IPS DF 4.7 (cell line): Measurements from ENCODE around the gene METTL3.

Experiments
- DNase-seq: peaks from one replicate; pipeline ENCODE4 v3.0.0-alpha.2; 2013; ENCODE audit warnings: low spot score; ENCODE audit errors: extremely low read depth

METTL3 gene

DNA sequence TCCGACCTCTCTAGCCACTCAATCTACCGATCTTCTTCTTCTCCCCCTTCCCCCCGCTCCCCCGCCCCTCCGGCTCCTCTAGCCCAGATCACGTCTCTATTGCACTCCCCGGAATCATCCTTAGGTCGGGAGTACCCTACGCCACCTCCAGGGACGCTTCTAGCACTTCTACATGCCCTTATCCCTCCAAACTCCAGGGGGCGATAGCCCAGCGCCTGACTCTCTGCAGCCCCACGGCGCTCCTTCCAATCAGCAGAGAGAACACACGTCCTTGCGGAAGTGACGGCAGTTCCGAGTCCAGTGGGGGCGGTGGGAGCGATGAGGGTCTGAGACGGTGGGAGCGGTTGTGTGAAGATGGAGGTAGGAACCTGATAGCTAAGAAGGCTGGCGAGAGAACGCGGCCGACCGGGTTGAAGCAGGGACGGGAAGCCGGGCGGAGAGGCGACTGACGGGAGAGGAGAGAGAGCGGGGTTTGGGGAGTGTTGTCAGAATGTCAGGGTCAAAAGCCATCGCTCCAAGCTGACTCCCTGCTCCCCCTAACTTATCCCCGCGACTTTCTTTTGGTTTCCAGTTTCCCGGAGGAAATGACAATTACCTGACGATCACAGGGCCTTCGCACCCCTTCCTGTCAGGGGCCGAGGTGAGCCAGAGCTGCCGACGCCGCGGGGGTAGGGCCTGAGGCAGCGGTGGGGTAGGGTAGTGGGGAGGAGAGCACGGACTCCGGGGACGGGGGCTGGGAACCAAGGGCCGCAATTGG is 34.0 kb downstream of the METTL3 start, which contains the start of the genes RAB2B and TOX4:
RAB2B (minus strand) TSS at position 35 of the 757 bp plus-strand sequence. CDS start 87 bp downstream, outside the sequence.
TOX4 (plus strand) TSS at position 271 of the 757 bp plus-strand sequence; CDS start at position 355, 84 bp downstream.
- DNase-seq = peak; percentile 97

GRCh38 chr14:21476523-21476924 is 34.6 kb downstream of the METTL3 start:
- no peak for DNase-seq

GRCh38 chr14:21475767-21476522 is 35.2 kb downstream of the METTL3 start:
- DNase-seq = no peak

DNA sequence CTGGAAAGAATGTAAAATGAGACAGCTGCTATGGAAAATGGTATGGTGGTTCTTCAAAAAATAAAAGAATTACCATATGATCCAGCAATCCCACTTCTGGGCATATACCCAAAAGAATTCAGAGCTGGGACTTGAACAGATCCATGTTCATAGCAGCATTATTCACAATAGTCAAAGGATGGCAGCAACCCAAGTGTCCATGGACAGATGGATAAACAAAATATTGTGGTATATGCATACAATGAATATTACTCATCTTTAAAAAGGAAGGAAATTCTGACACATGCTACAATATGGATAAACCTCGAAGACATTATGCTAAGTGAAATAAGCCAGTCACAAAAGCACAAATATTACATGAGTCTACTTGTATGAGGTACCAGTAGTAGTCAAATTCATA is 43.5 kb downstream of the METTL3 start:
- no peak for DNase-seq

- DNase-seq = peak; percentile 100
These were observed 55.0 kb downstream of the METTL3 start, which contains the start of gene CHD8 for GRCh38 chr14:21455912-21456667. CHD8 (minus strand) TSS chr14:21456123; CDS start chr14:21431643, 24,480 bp downstream.

DNA sequence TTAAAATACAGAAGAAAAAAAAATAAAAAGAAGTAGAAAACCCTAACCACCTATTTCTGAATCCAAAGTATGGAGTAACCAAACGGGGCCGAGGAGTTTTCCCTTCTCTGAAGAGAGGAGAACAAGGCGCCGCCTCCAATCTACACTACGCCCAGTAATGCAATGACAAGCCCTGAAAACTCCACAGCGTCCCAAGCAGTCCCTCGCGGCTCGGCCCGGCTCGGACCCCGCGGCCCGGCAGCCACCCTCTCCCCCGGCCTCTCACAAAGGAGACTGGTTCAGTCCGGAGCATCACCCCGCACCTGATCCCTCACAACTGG is 55.6 kb downstream of the METTL3 start:
- DNase-seq = no peak

- DNase-seq = no peak
These were observed 56.1 kb downstream of the METTL3 start for GRCh38 chr14:21454843-21455544.

DNA sequence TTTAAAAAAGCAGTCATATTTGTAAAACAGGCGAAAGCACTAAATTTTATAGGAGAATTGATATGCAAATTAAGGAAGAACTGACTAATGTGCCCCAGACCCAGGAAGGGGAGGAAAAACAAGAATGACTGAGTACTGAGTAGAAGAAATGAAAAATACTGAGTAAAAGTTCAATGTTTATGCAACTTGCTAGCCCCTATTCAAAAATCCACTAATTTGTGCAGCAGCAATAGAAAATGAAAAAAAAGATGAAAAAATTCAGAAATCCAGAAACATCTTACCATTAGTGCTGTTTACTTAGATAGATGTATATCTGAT is 61.3 kb downstream of the METTL3 start:
- DNase-seq = no peak
